Colonic mucosa (tissue), 4 donors: ENCODE measurements around the gene FAM98A. TPM values are rescaled to one million over a fixed set of nuclear protein-coding genes. Genes with fewer than 3 reads are reported as not detected.

Source experiments
- DNase-seq: peaks from one replicate; pipeline ENCODE4 v3.0.0-alpha.2; 2020
- H3K27ac ChIP-seq: fragments of 200-600 bp; one replicate; pipeline ENCODE4 v1.8.0; 2021
- H3K27me3 ChIP-seq: fragments of 200-600 bp; one replicate; pipeline ENCODE4 v1.8.0; 2021
- H3K36me3 ChIP-seq: fragments of 200-600 bp; one replicate; pipeline ENCODE4 v1.8.0; 2021
- H3K4me1 ChIP-seq: fragments of 200-600 bp; one replicate; pipeline ENCODE4 v1.8.0; 2021; ENCODE audit warnings: mild to moderate bottlenecking
- H3K4me3 ChIP-seq: fragments of 200-600 bp; one replicate; pipeline ENCODE4 v1.8.0; 2021
- H3K9ac ChIP-seq, 2 donors: one replicate each; pipeline ENCODE4 v1.7.0; 2013; ENCODE audit warnings: control low read depth in 2 of 2, low read depth in 2 of 2, low read length in 2 of 2
- H3K9me3 ChIP-seq: fragments of 200-600 bp; one replicate; pipeline ENCODE4 v1.8.0; 2021
- intact Hi-C: fragments of 100-400 bp; cut with DNase I; formaldehyde crosslinking; loops from one replicate; pipeline ENCODE4 v1.14.1; 2022
- total RNA-seq, 2 donors: library from RNA; stranded (reverse); fragmentation: NEBNext Ultra II Directional in 1 of 2; extraction: Animal tissue kit (Norgen Biotek cat#: 25700) in 1 of 2; gene quantifications; one replicate each; pipeline ENCODE4 v1.2.1, GENCODE V29; 2021
- TF ChIP-seq, protein P1 (sequence below): fragments of 200-600 bp; IDR thresholded peaks from one replicate; pipeline ENCODE4 v1.8.0; 2022; ENCODE audit warnings: antibody characterized with exemption, mild to moderate bottlenecking
- donor health status: healthy.
- donor health status: DM: no; HTN: no; CAD: no.
- donor health status: DM: no; HTN: no; CAD: no.

Gene FAM98A
- total RNA-seq, 2 donors from 2014 or later = 23.1 to 35.0 TPM

DNA sequence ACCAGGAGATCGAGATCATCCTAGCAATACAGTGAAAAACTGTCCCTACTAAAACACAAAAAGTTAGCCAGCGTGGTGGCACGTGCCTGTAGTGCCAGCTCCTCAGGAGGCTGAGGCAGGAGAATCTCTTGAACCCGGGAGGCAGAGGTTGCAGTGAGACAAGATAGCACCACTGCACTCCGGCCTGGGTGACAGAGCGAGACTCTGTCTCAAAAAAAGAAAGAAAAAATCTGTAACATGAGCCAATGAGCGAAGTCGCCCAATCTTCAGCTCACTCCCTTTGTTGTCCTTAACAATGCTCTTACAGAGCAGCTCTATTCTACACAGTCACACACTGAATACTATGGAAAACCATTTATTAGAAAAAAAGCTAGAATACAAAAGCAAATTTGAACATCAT is 22.0 kb downstream of the FAM98A start:
- intact Hi-C loops = no loop called here
- Histone ChIP-seq H3K4me1 (no peaks in the 10 kb centered on the region), H3K36me3 (no peaks in the 10 kb centered on the region), H3K27ac (no peak overlapping the region), H3K27me3 (no peaks in the 10 kb centered on the region), H3K9ac (no peak overlapping the region), H3K9me3 (no peaks in the 10 kb centered on the region), H3K4me3 (no peak overlapping the region)
- DNase-seq = no peak
- TF ChIP-seq, protein P1, sequence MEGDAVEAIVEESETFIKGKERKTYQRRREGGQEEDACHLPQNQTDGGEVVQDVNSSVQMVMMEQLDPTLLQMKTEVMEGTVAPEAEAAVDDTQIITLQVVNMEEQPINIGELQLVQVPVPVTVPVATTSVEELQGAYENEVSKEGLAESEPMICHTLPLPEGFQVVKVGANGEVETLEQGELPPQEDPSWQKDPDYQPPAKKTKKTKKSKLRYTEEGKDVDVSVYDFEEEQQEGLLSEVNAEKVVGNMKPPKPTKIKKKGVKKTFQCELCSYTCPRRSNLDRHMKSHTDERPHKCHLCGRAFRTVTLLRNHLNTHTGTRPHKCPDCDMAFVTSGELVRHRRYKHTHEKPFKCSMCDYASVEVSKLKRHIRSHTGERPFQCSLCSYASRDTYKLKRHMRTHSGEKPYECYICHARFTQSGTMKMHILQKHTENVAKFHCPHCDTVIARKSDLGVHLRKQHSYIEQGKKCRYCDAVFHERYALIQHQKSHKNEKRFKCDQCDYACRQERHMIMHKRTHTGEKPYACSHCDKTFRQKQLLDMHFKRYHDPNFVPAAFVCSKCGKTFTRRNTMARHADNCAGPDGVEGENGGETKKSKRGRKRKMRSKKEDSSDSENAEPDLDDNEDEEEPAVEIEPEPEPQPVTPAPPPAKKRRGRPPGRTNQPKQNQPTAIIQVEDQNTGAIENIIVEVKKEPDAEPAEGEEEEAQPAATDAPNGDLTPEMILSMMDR = no peak

DNA sequence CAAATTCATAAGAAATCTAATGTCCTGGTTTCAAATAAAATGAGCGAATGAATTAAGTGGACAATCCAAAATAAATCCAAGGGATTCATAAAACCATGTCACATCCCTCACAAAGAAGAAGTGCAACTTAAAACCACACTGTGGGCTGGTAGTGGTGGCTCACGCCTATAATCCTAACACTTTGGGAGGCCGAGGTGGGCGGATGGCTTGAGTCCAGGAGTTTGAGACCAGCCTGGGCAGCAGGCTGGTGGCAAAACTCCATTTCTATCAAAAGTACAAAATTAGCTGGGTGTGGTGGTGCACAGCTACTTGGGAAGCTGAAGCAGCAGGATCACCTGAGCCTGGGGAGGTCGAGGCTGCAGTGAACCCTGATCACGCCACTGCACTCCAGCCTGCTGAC is 25.4 kb downstream of the FAM98A start:
- Histone ChIP-seq H3K36me3 (no peaks in the 10 kb centered on the region), H3K4me1 (no peaks in the 10 kb centered on the region), H3K27ac (no peak overlapping the region), H3K9me3 (no peaks in the 10 kb centered on the region), H3K4me3 (no peak overlapping the region), H3K9ac (no peak overlapping the region), H3K27me3 (no peaks in the 10 kb centered on the region)
- intact Hi-C loops = no loop called here
- TF ChIP-seq, protein P1 = no peak
- DNase-seq = no peak

DNA sequence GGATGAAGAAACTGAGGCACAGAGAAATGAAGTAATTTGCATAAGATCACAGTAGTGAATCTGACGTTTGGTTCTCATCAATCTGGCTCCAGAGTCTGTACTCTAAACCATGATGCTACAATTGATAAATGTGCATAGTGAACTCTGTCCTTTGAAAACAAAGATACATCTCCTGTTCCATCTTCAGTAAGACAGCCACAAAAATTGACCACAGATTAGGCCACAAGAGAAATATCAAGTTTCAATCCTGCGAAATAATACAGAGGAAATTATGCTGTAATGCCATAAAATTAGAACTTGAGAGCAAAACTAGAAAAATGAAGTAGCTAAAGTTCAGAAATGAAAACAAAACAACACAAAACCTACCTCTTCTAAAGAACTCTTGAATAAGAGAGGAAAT is 28.4 kb downstream of the FAM98A start:
- H3K27ac ChIP-seq = no peak overlapping the region
- H3K27me3 ChIP-seq = no peaks in the 10 kb centered on the region
- no peaks in the 10 kb centered on the region for H3K4me1 ChIP-seq
- H3K4me3 ChIP-seq = no peak overlapping the region
- no peaks in the 10 kb centered on the region for H3K9me3 ChIP-seq
- intact Hi-C loops = no loop called here
- DNase-seq = no peak
- H3K36me3 ChIP-seq = no peaks in the 10 kb centered on the region
- TF ChIP-seq, protein P1 = no peak
- no peak overlapping the region for H3K9ac ChIP-seq

DNA sequence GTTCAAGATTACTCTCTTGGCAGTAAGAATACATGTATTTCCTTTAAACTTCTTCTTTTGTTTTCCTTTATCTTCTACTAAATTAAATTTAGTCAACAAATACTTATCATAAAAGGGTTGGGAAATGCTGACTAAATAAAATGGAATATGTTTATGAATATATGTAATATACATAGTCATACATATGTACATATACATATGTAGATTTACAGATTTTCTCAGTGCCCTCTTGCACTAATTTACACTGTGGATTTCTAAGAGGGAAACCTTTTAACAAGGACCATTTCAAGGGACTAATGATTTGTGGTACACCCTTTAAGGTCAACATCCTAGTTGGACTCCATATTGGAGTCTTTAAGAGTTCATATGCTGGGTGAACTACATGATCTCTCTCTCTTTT is 37.2 kb downstream of the FAM98A start:
- no peaks in the 10 kb centered on the region for H3K4me1 ChIP-seq
- no peaks in the 10 kb centered on the region for H3K9me3 ChIP-seq
- H3K36me3 ChIP-seq = no peaks in the 10 kb centered on the region
- H3K4me3 ChIP-seq = no peak overlapping the region
- intact Hi-C loops = no loop called here
- H3K27me3 ChIP-seq = no peaks in the 10 kb centered on the region
- no peak for DNase-seq
- no peak overlapping the region for H3K27ac ChIP-seq
- no peak overlapping the region for H3K9ac ChIP-seq
- TF ChIP-seq, protein P1 = no peak

DNA sequence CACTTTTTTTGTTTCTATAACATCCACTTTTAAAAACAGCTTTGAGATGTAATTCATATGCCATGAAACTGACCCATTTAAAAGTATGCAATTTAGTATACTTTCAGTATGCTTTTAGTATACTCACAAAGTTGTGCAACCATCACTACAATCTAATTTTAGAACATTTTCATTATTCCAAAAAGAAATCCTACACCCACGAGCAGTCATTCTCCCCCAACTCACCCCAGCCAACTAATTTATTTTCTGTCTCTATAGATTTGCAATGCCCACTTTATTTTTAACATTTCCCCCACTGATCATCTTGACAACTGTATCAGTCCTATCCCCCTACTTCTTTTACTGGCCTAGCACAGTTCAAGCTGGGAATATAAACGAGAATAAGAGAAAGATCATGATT is 39.1 kb downstream of the FAM98A start:
- TF ChIP-seq, protein P1 = no peak
- intact Hi-C loops = no loop called here
- H3K4me3 ChIP-seq = no peak overlapping the region
- no peaks in the 10 kb centered on the region for H3K4me1 ChIP-seq
- H3K36me3 ChIP-seq = no peaks in the 10 kb centered on the region
- H3K27me3 ChIP-seq = no peaks in the 10 kb centered on the region
- no peak overlapping the region for H3K27ac ChIP-seq
- H3K9ac ChIP-seq = no peak overlapping the region
- no peaks in the 10 kb centered on the region for H3K9me3 ChIP-seq
- DNase-seq = no peak

DNA sequence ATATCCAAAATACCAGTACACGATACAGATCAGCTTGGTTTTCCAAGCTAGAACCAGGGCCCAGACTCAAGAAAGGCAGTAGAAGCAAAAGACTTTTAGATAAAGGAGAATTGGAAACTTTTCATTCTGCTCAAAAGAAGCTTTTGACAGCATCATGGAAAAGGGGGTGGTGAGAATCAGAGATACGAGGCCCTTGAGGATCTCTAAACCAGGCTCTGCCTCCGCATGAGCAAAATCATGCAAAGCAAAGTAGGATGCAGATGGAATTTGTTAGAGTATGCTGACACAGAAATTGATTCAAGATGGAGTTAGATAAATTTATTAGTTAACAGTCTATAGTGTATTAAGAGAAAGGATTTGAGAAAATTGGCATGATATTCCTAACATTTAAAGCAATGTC is 39.8 kb downstream of the FAM98A start:
- Histone ChIP-seq H3K27ac (no peak overlapping the region), H3K27me3 (no peaks in the 10 kb centered on the region), H3K9ac (no peak overlapping the region), H3K36me3 (no peaks in the 10 kb centered on the region), H3K4me1 (no peaks in the 10 kb centered on the region), H3K9me3 (no peaks in the 10 kb centered on the region), H3K4me3 (no peak overlapping the region)
- no peak for DNase-seq
- intact Hi-C loops = no loop called here
- TF ChIP-seq, protein P1 = no peak
